Measurements from ENCODE around the gene GCK.

The GCK gene

DNA sequence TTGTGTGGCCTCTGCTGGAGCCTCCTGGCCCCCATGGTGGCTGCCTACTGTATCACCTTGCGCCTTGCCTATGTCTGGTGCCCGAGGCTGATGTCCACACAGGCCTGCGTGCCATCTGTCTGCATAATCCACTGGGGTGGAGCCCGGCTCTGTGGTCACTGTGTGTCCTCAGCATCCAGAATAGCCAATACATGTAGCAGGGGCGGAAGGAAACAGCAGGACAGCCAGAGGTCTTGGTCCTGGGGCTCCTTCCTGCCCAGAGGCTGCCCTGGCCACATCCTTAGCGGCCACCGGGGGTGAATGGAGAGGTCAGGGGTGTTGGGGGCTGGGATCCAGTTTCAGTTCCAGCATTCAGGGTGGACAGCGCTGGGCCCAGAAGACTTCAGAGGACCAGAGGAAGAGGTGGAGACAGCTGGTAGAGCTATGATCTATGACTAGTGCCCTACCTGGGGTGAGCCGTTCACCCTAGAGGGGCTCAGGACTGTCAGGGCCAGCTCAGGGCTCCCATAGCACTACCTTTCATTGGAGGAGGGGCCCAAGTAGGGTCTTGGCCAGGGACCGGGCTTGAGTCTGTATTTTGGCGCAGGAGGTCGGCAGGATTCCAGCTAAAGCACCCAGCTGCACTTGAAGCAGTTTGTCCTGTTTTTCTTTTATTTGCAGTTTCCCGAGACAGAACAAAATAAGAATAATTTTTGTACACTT lies 27.4 kb upstream of the GCK start:
- Histone ChIP-seq H3K4me2 (no peak overlapping the region), H3K36me3 (peaks cover 34% of the 10 kb centered on the region), H3K4me1 (no peaks in the 10 kb centered on the region; the same call in 1 of the 2 replicates), H4K20me1 (peaks cover 15% of the 10 kb centered on the region; the same call in 1 of the 2 replicates), H3K27ac (no peak overlapping the region), H3K9me3 (no peaks in the 10 kb centered on the region), H3K27me3 (no peaks in the 10 kb centered on the region), H3K9ac (no peak overlapping the region), H3K4me3 (no peak overlapping the region)
- no peak for TF ChIP-seq Cebpa-rat (IDR thresholded peaks at IDR 0.05)

GRCh38 chr7:44216019-44216418 lies 26.8 kb upstream of the GCK start:
- H4K20me1 ChIP-seq, result peaks cover 15% of the 10 kb centered on the region; the same call in 1 of the 2 replicates
- no peak overlapping the region for H3K4me3 ChIP-seq
- H3K27ac ChIP-seq, result no peak overlapping the region
- no peak for TF ChIP-seq Cebpa-rat (IDR thresholded peaks at IDR 0.05)
- peaks cover 40% of the 10 kb centered on the region for H3K36me3 ChIP-seq
- no peaks in the 10 kb centered on the region; the same call in 1 of the 2 replicates for H3K4me1 ChIP-seq
- H3K4me2 ChIP-seq, result no peak overlapping the region
- no peaks in the 10 kb centered on the region for H3K9me3 ChIP-seq
- no peaks in the 10 kb centered on the region for H3K27me3 ChIP-seq
- H3K9ac ChIP-seq, result no peak overlapping the region

- no peak for TF ChIP-seq Cebpa-rat (IDR thresholded peaks at IDR 0.05)
- peaks cover 45% of the 10 kb centered on the region for H3K36me3 ChIP-seq
- H3K27me3 ChIP-seq, result no peaks in the 10 kb centered on the region
- H3K9ac ChIP-seq, result no peak overlapping the region
- no peaks in the 10 kb centered on the region for H3K9me3 ChIP-seq
- no peak overlapping the region for H3K27ac ChIP-seq
- no peak overlapping the region for H3K4me2 ChIP-seq
- H3K4me1 ChIP-seq, result no peaks in the 10 kb centered on the region; the same call in 1 of the 2 replicates
- no peak overlapping the region for H3K4me3 ChIP-seq
- H4K20me1 ChIP-seq, result peaks cover 15% of the 10 kb centered on the region; the same call in 1 of the 2 replicates
These were observed 26.3 kb upstream of the GCK start for GRCh38 chr7:44215531-44215930.

DNA sequence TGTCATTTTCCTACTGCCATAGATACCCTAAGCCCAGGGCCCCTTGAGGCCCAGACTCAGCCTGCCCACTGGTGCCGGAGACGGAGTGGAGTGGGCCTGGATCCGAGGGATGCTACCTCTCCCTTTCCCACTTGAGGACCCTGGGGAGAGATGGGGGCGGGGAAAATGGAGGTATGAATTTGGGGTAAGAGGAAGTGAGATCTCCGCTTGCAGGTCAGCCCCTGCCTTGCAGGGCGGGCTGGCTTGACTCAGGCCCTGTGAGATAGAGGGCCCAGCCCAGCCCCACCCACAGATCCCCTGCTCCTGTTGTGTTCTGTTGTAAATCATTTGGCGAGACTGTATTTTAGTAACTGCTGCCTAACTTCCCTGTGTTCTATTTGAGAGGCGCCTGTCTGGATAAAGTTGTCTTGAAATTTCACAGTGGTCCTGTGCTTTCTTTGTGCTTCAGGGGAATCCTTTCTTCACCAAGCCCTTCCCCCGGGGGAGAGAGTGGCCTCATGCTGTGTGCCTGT lies 24.7 kb upstream of the GCK start:
- Histone ChIP-seq H3K9ac (no peak overlapping the region; the same call in 1 of the 2 replicates), H3K4me1 (no peaks in the 10 kb centered on the region; the same call in 1 of the 2 replicates), H3K9me3 (no peaks in the 10 kb centered on the region), H3K4me2 (no peak overlapping the region), H3K27ac (no peak overlapping the region), H3K36me3 (peaks cover 61% of the 10 kb centered on the region), H4K20me1 (peaks cover 27% of the 10 kb centered on the region; the same call in 1 of the 2 replicates), H3K4me3 (no peak overlapping the region), H3K27me3 (no peaks in the 10 kb centered on the region)
- TF ChIP-seq Cebpa-rat (IDR thresholded peaks at IDR 0.05), result no peak

GRCh38 chr7:44213206-44213876 lies 24.1 kb upstream of the GCK start:
- Histone ChIP-seq H3K4me2 (no peak overlapping the region), H4K20me1 (peaks cover 27% of the 10 kb centered on the region; the same call in 1 of the 2 replicates), H3K9me3 (no peaks in the 10 kb centered on the region), H3K4me3 (no peak overlapping the region), H3K27ac (no peak overlapping the region), H3K36me3 (peaks cover 67% of the 10 kb centered on the region), H3K9ac (no peak overlapping the region), H3K27me3 (no peaks in the 10 kb centered on the region), H3K4me1 (no peaks in the 10 kb centered on the region; the same call in 1 of the 2 replicates)
- no peak for TF ChIP-seq Cebpa-rat (IDR thresholded peaks at IDR 0.05)

GRCh38 chr7:44212581-44213184 lies 23.4 kb upstream of the GCK start:
- no peak overlapping the region for H3K27ac ChIP-seq

GRCh38 chr7:44212018-44212417 lies 22.8 kb upstream of the GCK start:
- Histone ChIP-seq H3K9ac (no peak overlapping the region), H3K4me3 (no peak overlapping the region), H3K9me3 (no peaks in the 10 kb centered on the region), H4K20me1 (peaks cover 27% of the 10 kb centered on the region; the same call in 1 of the 2 replicates), H3K4me1 (no peaks in the 10 kb centered on the region; the same call in 1 of the 2 replicates), H3K27me3 (no peaks in the 10 kb centered on the region), H3K27ac (no peak overlapping the region), H3K36me3 (peaks cover 80% of the 10 kb centered on the region), H3K4me2 (no peak overlapping the region)
- no peak for TF ChIP-seq Cebpa-rat (IDR thresholded peaks at IDR 0.05)

More at GRCh38 chr7:44212581-44213184, 23.4 kb upstream of the GCK start:
- Histone ChIP-seq H4K20me1 (peaks cover 27% of the 10 kb centered on the region; the same call in 1 of the 2 replicates), H3K4me3 (no peak overlapping the region), H3K9ac (no peak overlapping the region), H3K4me1 (no peaks in the 10 kb centered on the region; the same call in 1 of the 2 replicates), H3K9me3 (no peaks in the 10 kb centered on the region), H3K27me3 (no peaks in the 10 kb centered on the region), H3K4me2 (no peak overlapping the region), H3K36me3 (peaks cover 74% of the 10 kb centered on the region)
- TF ChIP-seq Cebpa-rat (IDR thresholded peaks at IDR 0.05), result no peak

DNA sequence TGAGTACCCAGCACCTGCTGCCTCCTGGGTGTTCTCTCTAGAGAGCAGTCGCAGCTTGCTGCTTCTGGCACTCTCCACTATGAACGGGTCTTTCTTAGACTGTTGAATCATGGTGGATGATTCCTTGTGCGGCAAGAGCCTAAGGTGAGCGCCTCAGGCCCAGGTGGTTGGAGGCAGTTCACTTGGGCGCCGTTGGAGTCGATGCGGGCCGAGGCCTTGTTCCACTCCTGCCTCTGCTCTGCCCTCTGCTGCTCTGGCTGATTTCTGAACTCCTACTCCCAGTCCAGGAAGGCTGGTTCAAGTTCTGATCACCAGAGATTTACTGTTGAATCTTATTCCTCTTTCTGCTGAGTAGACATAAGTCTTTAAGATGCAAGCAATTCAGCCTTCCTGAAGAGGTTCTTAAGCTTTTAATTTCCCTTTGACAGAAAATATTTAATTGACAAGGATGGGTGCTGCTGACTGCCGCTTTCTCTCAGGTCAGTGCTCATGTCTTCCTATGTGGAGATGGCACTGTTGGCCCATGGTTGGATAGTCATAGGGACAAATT lies 22.0 kb upstream of the GCK start:
- H4K20me1 ChIP-seq, result peaks cover 27% of the 10 kb centered on the region
- peaks cover 88% of the 10 kb centered on the region for H3K36me3 ChIP-seq
- TF ChIP-seq Cebpa-rat (IDR thresholded peaks at IDR 0.05), result no peak
- no peaks in the 10 kb centered on the region for H3K27me3 ChIP-seq
- H3K4me2 ChIP-seq, result no peak overlapping the region
- H3K4me1 ChIP-seq, result no peaks in the 10 kb centered on the region; the same call in 1 of the 2 replicates
- H3K27ac ChIP-seq, result no peak overlapping the region
- H3K4me3 ChIP-seq, result no peak overlapping the region
- no peaks in the 10 kb centered on the region for H3K9me3 ChIP-seq
- no peak overlapping the region for H3K9ac ChIP-seq

DNA sequence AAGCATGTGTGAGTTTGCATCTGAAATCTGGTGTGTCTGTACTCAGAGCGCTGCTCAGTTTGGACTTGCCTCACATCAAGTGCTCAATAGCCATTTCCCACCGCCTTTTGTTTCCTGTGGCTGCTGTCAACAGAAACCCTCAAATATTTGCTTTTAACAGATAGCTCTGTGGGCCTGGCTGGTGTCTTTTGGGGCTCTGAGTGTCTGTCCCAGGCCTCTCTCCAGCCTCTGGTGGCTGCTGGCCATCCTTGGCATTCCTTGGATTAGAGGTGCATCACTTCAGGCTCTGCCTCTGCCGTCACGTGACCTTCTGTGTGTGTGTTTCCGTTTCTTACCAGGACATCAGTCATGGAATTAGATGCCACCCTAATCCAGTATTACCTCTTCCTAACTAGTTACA lies 20.9 kb upstream of the GCK start:
- no peak overlapping the region for H3K27ac ChIP-seq
- H3K36me3 ChIP-seq, result peaks cover 99% of the 10 kb centered on the region
- no peak for TF ChIP-seq Cebpa-rat (IDR thresholded peaks at IDR 0.05)

More for the DNA sequence above, 20.9 kb upstream of the GCK start:
- Histone ChIP-seq H3K27me3 (no peaks in the 10 kb centered on the region), H3K9me3 (no peaks in the 10 kb centered on the region), H3K4me2 (no peak overlapping the region), H3K4me3 (no peak overlapping the region), H3K4me1 (no peaks in the 10 kb centered on the region), H3K9ac (no peak overlapping the region), H4K20me1 (peaks cover 38% of the 10 kb centered on the region)

All from BLaER1 (cell line).